ENCODE data around the gene ITIH6.
"Not testable (repeated sequence)": the region's sequence is repeated elsewhere in the genome, so short reads cannot be mapped to it uniquely, and the experiment has no call there.

ITIH6 gene

GRCh38 chrX:54799046-54799445, 991 bp upstream of the ITIH6 start:
- DNase-seq (ENCODE audit: low read depth) = no peak

DNA sequence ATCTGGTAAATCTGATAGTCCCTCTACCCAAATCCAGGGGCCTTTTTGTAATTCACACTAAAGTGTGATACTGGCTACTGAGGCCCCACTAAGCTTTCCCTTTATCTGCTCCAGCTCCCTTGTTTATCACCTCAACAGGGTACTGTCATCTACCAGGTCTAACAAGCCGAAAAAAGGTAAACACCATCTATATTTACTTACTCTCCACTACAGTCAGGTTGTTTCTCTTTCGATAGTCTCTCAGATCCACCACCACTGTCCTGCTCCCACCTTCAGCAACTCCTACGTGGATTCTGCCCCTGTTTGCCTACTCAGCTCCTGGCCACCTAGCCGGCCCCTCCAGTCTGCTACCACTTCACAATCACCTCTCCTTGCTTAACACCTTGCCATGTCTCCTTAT, 3.3 kb downstream of the ITIH6 start:
- DNase-seq (ENCODE audit: low read depth) = no peak

DNA sequence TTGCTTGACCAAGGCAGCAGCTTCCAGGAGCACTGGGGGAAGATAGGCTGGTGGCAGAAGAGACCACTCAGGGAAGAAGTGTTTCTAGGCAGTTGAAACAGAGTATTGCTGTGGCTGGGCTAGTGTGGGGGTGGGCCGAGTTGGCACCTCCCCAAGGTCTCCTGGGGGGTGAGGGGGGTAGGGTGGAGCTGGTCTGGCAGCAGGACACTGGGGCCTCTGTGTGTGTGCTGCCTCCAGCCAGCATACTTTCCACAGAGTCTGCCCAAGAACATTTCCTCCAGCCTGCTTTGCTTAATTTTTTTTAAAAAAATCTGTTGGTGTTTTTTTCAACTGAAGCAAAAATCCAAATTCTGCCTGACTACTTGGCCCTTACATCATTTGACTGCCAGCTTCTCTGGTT, 4.0 kb downstream of the ITIH6 start:
- DNase-seq (ENCODE audit: low read depth) = no peak

- DNase-seq (ENCODE audit: low read depth) = not testable (repeated sequence)
These were observed 8.7 kb downstream of the ITIH6 start for GRCh38 chrX:54789405-54789804.

DNA sequence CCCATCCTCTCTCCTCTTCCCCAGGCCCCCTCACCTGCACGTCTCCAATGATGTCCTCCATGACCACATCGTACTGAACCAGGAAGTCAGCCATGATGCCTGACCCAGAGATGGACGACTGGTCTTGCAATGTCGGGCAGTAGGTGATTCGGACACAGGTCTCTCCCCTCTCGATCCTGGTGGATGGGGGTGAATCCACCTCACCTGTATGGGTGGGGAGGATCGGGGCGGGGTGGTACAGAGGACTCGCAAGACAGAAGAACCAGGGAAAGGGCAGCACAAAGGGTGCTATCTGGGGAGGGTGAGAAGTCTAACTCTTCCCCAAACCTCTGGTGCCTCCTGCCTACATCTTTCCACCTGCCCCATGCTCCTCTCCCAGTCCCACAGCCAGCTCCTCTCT, 9.6 kb downstream of the ITIH6 start:
- DNase-seq (ENCODE audit: low read depth) = no peak

DNA sequence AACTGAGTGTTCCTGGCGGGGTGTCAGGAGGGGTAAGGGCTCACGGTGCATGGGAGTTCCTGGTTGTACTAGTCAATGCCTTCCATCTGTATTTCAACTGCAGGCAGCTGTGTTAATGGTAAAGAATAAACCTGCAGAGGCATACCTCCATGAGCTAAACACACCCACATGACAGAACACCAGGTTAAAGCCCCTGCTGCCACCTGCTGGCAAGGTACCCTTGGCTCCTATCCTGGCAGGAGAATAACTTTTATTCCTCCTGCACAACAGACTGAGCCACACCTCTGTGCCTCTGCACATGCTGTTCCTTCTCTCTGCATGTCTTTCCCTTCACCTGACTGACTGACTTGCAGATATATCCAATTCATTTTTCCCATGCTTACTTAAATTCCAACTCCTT, 11.1 kb downstream of the ITIH6 start:
- no peak for DNase-seq (ENCODE audit: low read depth)

- no peak for DNase-seq (ENCODE audit: low read depth)
These were observed 12.2 kb downstream of the ITIH6 start for GRCh38 chrX:54785901-54786300.

DNA sequence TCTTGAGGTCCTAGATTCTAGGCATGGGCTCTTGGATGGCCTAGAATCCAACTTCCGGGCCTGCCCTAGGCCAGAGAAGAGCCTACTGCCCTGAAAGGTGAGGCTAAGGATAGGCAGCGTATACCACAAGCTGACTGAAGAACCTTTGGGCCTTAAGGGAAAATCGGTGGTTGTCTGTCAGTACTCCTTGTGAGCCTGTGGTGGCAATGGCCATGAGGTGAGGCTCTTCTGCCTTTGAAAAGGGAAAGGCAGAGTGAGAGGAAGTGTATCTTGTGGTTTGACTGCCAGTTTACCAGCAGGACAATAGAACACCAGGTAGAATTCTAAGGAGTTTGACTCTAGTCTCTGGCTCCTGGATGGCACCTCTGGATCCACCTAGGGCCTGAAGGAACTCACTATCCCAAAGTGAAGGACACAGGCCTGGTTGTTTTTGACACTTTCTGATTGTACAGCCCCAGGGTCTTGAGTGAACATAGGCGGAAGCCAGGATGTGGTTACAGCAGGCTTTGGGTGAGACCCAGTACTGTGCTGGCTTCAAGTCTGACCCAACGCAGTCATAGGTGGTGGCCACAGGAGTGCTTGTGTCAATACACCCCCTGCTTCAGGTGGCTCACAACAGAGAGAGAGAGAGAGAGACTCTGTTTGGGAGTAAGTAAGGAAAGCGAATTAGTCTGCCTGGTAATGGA, 20.9 kb downstream of the ITIH6 start:
- no peak for DNase-seq (ENCODE audit: low read depth)

GRCh38 chrX:54776061-54776460, 22.0 kb downstream of the ITIH6 start:
- DNase-seq (ENCODE audit: low read depth) = no peak

- DNase-seq (ENCODE audit: low read depth) = peak; percentile 27
These were observed 23.5 kb downstream of the ITIH6 start for GRCh38 chrX:54774391-54775094.

- DNase-seq (ENCODE audit: low read depth) = no peak
These were observed 39.7 kb downstream of the ITIH6 start for GRCh38 chrX:54758114-54759055.

- DNase-seq (ENCODE audit: low read depth) = no peak
These were observed 43.2 kb downstream of the ITIH6 start for GRCh38 chrX:54754854-54755253.

GRCh38 chrX:54748626-54749025, 49.4 kb downstream of the ITIH6 start:
- no peak for DNase-seq (ENCODE audit: low read depth)

DNA sequence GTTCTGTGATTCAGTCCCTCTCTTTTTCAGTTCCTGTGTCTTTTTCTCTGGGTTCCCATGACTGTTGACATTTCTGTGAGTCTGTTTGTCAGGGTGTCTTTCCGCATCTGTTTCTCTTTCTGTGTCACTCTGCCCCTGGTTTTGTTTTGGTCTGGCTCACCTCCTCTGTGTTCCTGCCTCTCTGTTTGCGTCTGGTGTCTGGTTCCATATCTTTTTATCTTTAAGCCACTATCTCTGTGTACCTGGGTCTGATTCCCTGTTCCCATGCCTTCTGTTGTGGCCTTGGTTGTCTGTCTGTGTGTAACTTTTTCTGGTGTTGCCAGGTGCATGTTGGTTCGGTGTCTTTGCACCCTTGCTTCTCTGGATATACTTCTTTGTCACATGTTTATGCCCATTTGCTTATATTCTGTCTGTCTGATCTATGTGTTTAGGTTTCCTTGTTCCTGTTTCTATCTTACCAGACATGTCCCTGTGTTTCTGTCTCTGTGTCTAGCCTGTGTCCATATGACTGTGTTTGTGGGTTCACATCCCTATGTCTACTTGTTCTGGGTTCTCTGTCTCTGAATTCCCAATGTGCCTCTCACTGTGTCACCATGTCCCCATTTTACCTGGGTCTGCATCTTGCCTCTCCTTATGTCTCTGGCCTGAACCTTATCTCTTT, 50.2 kb downstream of the ITIH6 start:
- no peak for DNase-seq (ENCODE audit: low read depth)

DNA sequence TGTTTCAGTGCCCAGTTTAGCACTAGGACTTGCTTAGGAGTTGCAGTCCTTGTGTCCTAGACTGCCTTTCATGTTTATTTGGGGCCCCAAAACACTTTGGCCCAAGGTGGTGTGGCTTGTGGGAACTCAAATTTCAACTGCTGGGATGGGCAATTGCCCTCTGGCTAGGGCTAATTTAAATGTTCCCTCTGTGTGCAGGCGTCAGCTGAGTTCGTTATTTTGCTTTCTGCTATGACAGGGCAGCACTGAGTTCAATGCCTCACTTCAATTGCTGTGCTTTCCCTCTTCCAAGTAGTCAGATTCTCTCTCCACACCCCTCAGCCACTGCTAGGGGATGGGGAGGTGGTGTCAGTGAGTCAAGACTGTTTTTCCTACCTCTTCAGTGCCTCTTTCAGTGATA, 51.1 kb downstream of the ITIH6 start:
- no peak for DNase-seq (ENCODE audit: low read depth)

- no peak for DNase-seq (ENCODE audit: low read depth)
These were observed 52.4 kb downstream of the ITIH6 start for GRCh38 chrX:54745676-54746075.

DNA sequence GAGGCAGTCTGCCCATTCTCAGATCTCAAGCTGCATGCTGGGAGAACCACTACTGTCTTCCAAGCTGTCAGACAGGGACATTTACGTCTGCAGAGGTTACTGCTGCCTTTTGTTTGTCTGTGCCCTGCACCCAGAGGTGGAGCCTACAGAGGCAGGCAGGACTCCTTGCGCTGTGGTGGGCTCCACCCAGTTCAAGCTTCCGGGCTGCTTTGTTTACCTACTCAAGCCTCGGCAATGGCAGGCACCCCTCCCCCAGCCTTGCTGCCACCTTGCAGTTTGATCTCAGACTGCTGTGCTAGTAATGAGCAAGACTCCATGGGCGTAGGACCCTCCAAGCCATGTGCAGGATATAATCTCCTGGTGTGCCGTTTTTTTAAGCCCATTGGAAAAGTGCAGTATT, 59.5 kb downstream of the ITIH6 start:
- DNase-seq (ENCODE audit: low read depth) = not testable (repeated sequence)

- DNase-seq (ENCODE audit: low read depth) = not testable (repeated sequence)
These were observed 61.6 kb downstream of the ITIH6 start for GRCh38 chrX:54736298-54736942.

DNA sequence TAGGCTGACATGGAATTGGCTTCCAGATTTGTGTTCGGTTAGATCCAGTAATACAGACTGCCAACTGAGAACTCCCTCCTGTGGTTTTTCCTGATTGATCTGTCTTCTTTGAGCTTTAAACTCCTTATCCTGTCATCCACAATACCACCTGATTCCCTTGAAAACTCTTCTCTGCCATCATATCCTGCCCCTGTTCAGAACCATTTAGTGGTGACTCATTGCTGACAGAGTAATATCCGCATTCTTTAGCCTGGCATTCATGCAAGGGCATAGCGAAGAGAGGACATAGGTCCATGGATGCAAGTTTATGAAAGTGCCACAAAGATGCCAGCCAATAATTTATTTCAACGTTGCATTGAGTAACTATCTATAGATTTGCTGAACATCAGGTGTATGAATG, 76.6 kb downstream of the ITIH6 start:
- no peak for DNase-seq (ENCODE audit: low read depth)

GRCh38 chrX:54715621-54716020, 82.4 kb downstream of the ITIH6 start:
- DNase-seq (ENCODE audit: low read depth) = no peak

- no peak for DNase-seq (ENCODE audit: low read depth)
These were observed 83.6 kb downstream of the ITIH6 start for GRCh38 chrX:54714424-54714823.

DNA sequence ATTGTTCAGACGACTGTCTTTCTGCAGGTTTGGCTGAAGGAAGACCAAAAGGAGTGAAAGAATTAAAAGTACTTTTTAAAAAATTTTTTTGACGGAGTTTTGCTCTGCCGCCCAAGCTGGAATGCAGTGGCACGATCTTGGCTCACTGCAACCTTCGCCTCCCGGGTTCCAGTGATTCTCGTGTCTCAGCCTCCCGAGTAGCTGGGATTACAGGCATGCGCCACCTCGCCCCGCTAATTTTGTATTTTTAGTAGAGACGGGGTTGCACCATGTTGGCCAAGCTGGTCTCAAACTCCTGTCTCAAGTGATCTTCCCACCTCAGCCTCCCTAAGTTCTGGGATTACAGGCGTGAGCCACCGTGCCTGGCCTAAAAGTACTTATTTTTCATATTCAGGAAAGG, 86.3 kb downstream of the ITIH6 start:
- no peak for DNase-seq (ENCODE audit: low read depth)
